Heart left ventricle (tissue), 16 donors: ENCODE measurements around the gene ST7. TPM values are rescaled to one million over a fixed set of nuclear protein-coding genes. Genes with fewer than 3 reads are reported as not detected.

Experiments used
- ATAC-seq, 4 donors: fragments of 200-7000 bp; cut with Tn5 transposase; one replicate each; pipeline ENCODE4 v1.9.1; 2020 to 2022; ENCODE audit warnings: moderate library complexity in 4 of 4, mild to moderate bottlenecking in 3 of 4, moderate number of reproducible peaks in 1 of 4
- DNase-seq, 5 donors: peaks; one replicate each; pipeline ENCODE4 v3.0.0-alpha.2; 2020
- H3K27ac ChIP-seq, 12 donors: fragments of 200-600 bp; sonication (generic) in 4 of 12; one replicate each; pipeline versions ENCODE4 v1.5.0 to v1.8.0; 2016 to 2022; ENCODE audit warnings: mild to moderate bottlenecking in 2 of 12
- H3K27me3 ChIP-seq, 9 donors: fragments of 200-600 bp; sonication (generic) in 2 of 9; one replicate each; pipeline versions ENCODE4 v1.5.1 to v1.8.0; 2016 to 2022; ENCODE audit warnings: mild to moderate bottlenecking in 3 of 9
- H3K36me3 ChIP-seq, 9 donors: fragments of 200-600 bp; sonication (generic) in 2 of 9; one replicate each; pipeline versions ENCODE4 v1.5.0 to v1.8.0; 2018 to 2022; ENCODE audit warnings: mild to moderate bottlenecking in 2 of 9
- H3K4me1 ChIP-seq, 12 donors: fragments of 200-600 bp; sonication (generic) in 4 of 12; one replicate each; pipeline versions ENCODE4 v1.5.0 to v1.8.0; 2016 to 2022; ENCODE audit warnings: mild to moderate bottlenecking in 3 of 12
- H3K4me3 ChIP-seq, 12 donors: fragments of 200-600 bp; sonication (generic) in 4 of 12; one replicate each; pipeline versions ENCODE4 v1.5.0 to v1.8.0; 2017 to 2022; ENCODE audit warnings: mild to moderate bottlenecking in 9 of 12, moderate library complexity in 4 of 12
- H3K9me3 ChIP-seq, 12 donors: fragments of 200-600 bp; sonication (generic) in 4 of 12; one replicate each; pipeline versions ENCODE4 v1.5.0 to v1.8.0; 2016 to 2022; ENCODE audit warnings: mild to moderate bottlenecking in 1 of 12
- CTCF ChIP-seq, 12 donors: fragments of 200-600 bp; sonication (generic) in 4 of 12; IDR thresholded peaks; one replicate each; pipeline versions ENCODE4 v1.5.0 to v1.8.0; 2018 to 2022; ENCODE audit warnings: antibody characterized with exemption in 12 of 12, mild to moderate bottlenecking in 5 of 12
- POLR2A ChIP-seq, 2 donors: fragments of 450-650 bp; IDR thresholded peaks; one replicate each; pipeline ENCODE4 v1.6.1; 2017; ENCODE audit warnings: antibody characterized with exemption in 2 of 2, mild to moderate bottlenecking in 2 of 2, moderate library complexity in 2 of 2
- WGBS, 4 donors: extraction: QIAGEN DNeasy Blood & Tissue Kit in 2 of 4; methylation state at CpG; one replicate each; pipeline versions ENCODE4 v1.1.5 to v1.1.7; 2013 to 2018; 5-methylcytosine and 5-hydroxymethylcytosine counted together
- intact Hi-C, 10 donors: fragments of 100-400 bp; cut with DNase I; formaldehyde crosslinking; loops; one replicate each; pipeline versions ENCODE4 v1.11.1 to v1.14.2; 2022
- polyA plus RNA-seq, 2 donors: library from polyadenylated mRNA; stranded (reverse); fragments of 200-250 nt; gene quantifications; one replicate each; pipeline ENCODE4 v1.2.3, GENCODE V29; 2013
- total RNA-seq, 9 donors: library from RNA; depleted of rRNA in 2 of 9; stranded (reverse); fragments of >200 nt in 2 of 9; fragmentation: NEBNext Ultra II Directional in 3 of 9; extraction: Animal tissue kit (Norgen Biotek cat#: 25700) in 3 of 9; gene quantifications; one replicate each; pipeline versions ENCODE4 v1.1.0 to v1.2.4, GENCODE V29; 2016 to 2023
- donor health status: ischemic (EF 13 %, LVEDD 7.1; RV severe dilation, severe dysfunction).
- donor health status: healthy with polysubstance abuse.
- donor health status: DM: no; HTN: yes; CAD: no.
- donor health status: DM: no; HTN: no; CAD: no.
- donor health status: ischemic (EF 25% LVEDD 6.9; RV normal size, moderate dysfunction).
- donor health status: ischemic (EF 25% LVEDD 5.7; RV mildly dilated, moderate dysfunction).
- donor health status: healthy.
- donor health status: DM: yes; HTN: yes; CAD: no.
- donor health status: ischemic (EF 35%, LVEDD 5.7; RV mildly dilated, moderate dysfunction).
- donor health status: nonischemic (EF 11% LVEDD 7.7; RV severe dilation, severe dysfunction).
- donor health status: DM: yes; HTN: yes; CAD: no.
- donor health status: PGD.
- donor health status: ischemic (EF 29% LVEDD 5.4; RV normal size, mild dysfunction).
- donor health status: nonischemic (EF 23%, LVEDD 6.1; RV moderate dilation, normal function).

ST7 gene
- total and polyA plus RNA-seq, 11 donors, result 16.0 to 41.3 (median 25.5) TPM

GRCh38 chr7:117124591-117125220 lies 171.4 kb downstream of the ST7 start:
- peaks cover 0 to 41% (median 17%) of the 10 kb centered on the region in 12 donors for H3K4me1 ChIP-seq
- ATAC-seq (peak; percentile 61 to 87 (median 82)), DNase-seq (peak; percentile 65 to 86 (median 75))
- H3K27me3 ChIP-seq, result no peaks in the 10 kb centered on the region
- H3K27ac ChIP-seq, result peak overlapping the region in 8 of 12 donors; percentile 1 to 43 (median 21)
- intact Hi-C loops, result no loop called here
- H3K9me3 ChIP-seq, result no peaks in the 10 kb centered on the region
- no peak for TF ChIP-seq POLR2A (IDR thresholded peaks at IDR 0.05)
- TF ChIP-seq CTCF (IDR thresholded peaks at IDR 0.05), result no peak
- H3K36me3 ChIP-seq, result peaks cover 0 to 17% (median 0%) of the 10 kb centered on the region in 9 donors
- H3K4me3 ChIP-seq, result no peak overlapping the region
- 29 to 32% (median 31%) methylated on average over 4 of the region's 4 CpGs for WGBS, 4 donors

- H3K27me3 ChIP-seq, result no peaks in the 10 kb centered on the region
- H3K4me1 ChIP-seq, result peaks cover 0 to 40% (median 17%) of the 10 kb centered on the region in 12 donors
- H3K9me3 ChIP-seq, result no peaks in the 10 kb centered on the region
- TF ChIP-seq POLR2A (IDR thresholded peaks at IDR 0.05) (no peak), CTCF (IDR thresholded peaks at IDR 0.05) (no peak)
- no peak overlapping the region for H3K4me3 ChIP-seq
- no peak for ATAC-seq
- intact Hi-C loops, result loop anchor here in 3 of 10 donors (2.0 kb wide), 1 partner anchor 196 kb away; no protein-coding TSS in a partner anchor
- WGBS, 4 donors, result 87 to 90% (median 88%) methylated on average over 1 of the region's 1 CpG
- no peak for DNase-seq
- H3K27ac ChIP-seq, result peak overlapping the region in 1 of 12 donors; percentile 6
- H3K36me3 ChIP-seq, result peaks cover 0 to 14% (median 4%) of the 10 kb centered on the region in 9 donors
Measured at GRCh38 chr7:117126676-117127075, 173.4 kb downstream of the ST7 start.

- 12 to 28% (median 21%) methylated on average over 2 of the region's 2 CpGs for WGBS, 4 donors
- intact Hi-C loops, result loop anchor here in 6 of 10 donors (2.0 kb wide), 2 partner anchors 197 to 199 kb away; no protein-coding TSS in a partner anchor
- no peak overlapping the region for H3K4me3 ChIP-seq
- H3K36me3 ChIP-seq, result peaks cover 0 to 24% (median 7%) of the 10 kb centered on the region in 9 donors
- H3K27ac ChIP-seq, result no peak overlapping the region
- TF ChIP-seq POLR2A (IDR thresholded peaks at IDR 0.05) (no peak), CTCF (IDR thresholded peaks at IDR 0.05) (peak; percentile 62 to 83 (median 75))
- ATAC-seq, result peak; percentile 27 to 59 (median 50)
- no peaks in the 10 kb centered on the region for H3K9me3 ChIP-seq
- no peaks in the 10 kb centered on the region for H3K27me3 ChIP-seq
- DNase-seq, result peak in 4 of 5 donors; percentile 27 to 38 (median 30)
- H3K4me1 ChIP-seq, result peaks cover 0 to 40% (median 17%) of the 10 kb centered on the region in 12 donors
Measured at GRCh38 chr7:117127585-117128168, 174.4 kb downstream of the ST7 start.

- Histone ChIP-seq H3K4me1 (peaks cover 0 to 25% (median 11%) of the 10 kb centered on the region in 12 donors), H3K27me3 (no peaks in the 10 kb centered on the region), H3K36me3 (peaks cover 0 to 38% (median 7%) of the 10 kb centered on the region in 9 donors), H3K27ac (peak overlapping the region in 1 of 12 donors; percentile 19), H3K4me3 (peak overlapping the region in 1 of 12 donors; percentile 25), H3K9me3 (no peaks in the 10 kb centered on the region)
- 42 to 59% (median 53%) methylated on average over 5 of the region's 5 CpGs for WGBS, 4 donors
- intact Hi-C loops, result loop anchor here in 3 of 10 donors (2.0 kb wide), 2 partner anchors 199 to 201 kb away; no protein-coding TSS in a partner anchor
- ATAC-seq, result peak in 2 of 4 donors; percentile 32 to 55
- peak in 1 of 5 donors; percentile 24 for DNase-seq
- no peak for TF ChIP-seq POLR2A (IDR thresholded peaks at IDR 0.05)
- TF ChIP-seq CTCF (IDR thresholded peaks at IDR 0.05), result no peak
Measured at GRCh38 chr7:117129521-117129955, 176.2 kb downstream of the ST7 start.
